ENCODE data around the gene DOCK10. TPM values are rescaled to one million over a fixed set of nuclear protein-coding genes. Genes with fewer than 3 reads are reported as not detected.

DOCK10 gene
- total RNA-seq, 2 donors from 2014 or later: 2.0 to 3.4 TPM

DNA sequence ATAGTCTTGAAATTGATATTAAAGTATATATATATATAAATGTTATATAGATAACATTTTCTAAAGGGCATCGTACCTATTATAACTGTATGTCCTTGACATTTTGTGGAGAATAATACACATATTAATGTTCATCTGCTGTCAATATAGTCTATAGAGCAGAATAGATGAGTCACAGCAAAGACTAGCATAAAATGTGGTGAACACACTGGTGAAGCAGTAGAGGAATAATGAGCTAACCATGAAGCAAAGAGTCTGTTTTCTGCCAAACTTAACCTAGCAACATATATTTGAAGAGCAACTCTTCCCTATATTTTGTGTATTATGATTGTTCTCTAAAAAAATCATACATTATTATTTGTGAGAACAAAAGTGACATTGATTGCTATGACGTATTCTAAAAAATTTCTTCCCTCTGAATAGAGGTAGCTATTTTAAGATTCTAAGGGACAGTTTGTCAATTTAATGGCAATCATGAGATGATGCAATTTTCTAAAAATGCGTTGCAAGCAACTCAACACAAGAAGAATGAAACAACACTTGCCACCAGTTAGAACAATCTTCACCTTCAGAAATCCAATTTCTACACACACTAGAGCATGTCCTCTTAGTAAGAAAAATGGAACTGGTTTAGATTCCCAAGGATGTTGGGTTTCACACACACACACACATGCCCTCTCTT lies 22.0 kb downstream of the DOCK10 start:
- no peak for TF ChIP-seq POLR2A (IDR thresholded peaks at IDR 0.05)
- TF ChIP-seq, protein P1, sequence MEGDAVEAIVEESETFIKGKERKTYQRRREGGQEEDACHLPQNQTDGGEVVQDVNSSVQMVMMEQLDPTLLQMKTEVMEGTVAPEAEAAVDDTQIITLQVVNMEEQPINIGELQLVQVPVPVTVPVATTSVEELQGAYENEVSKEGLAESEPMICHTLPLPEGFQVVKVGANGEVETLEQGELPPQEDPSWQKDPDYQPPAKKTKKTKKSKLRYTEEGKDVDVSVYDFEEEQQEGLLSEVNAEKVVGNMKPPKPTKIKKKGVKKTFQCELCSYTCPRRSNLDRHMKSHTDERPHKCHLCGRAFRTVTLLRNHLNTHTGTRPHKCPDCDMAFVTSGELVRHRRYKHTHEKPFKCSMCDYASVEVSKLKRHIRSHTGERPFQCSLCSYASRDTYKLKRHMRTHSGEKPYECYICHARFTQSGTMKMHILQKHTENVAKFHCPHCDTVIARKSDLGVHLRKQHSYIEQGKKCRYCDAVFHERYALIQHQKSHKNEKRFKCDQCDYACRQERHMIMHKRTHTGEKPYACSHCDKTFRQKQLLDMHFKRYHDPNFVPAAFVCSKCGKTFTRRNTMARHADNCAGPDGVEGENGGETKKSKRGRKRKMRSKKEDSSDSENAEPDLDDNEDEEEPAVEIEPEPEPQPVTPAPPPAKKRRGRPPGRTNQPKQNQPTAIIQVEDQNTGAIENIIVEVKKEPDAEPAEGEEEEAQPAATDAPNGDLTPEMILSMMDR (IDR thresholded peaks at IDR 0.05): no peak
- H3K4me3 ChIP-seq: no peak overlapping the region
- intact Hi-C loops (cut with DNase I): no loop called here
- WGBS, 2 donors: 68 to 73% methylated on average over 3 of the region's 3 CpGs
- H3K9me3 ChIP-seq: no peaks in the 10 kb centered on the region
- ATAC-seq (no peak), DNase-seq (no peak)
- peaks cover 28% of the 10 kb centered on the region for H3K4me1 ChIP-seq
- no peak overlapping the region for H3K27ac ChIP-seq
- no peaks in the 10 kb centered on the region for H3K27me3 ChIP-seq
- H3K36me3 ChIP-seq (replicated peaks in 1 of 2; ENCODE audit: insufficient read depth in 1 of 2, low read depth in 2 of 2): no peaks in the 10 kb centered on the region

DNA sequence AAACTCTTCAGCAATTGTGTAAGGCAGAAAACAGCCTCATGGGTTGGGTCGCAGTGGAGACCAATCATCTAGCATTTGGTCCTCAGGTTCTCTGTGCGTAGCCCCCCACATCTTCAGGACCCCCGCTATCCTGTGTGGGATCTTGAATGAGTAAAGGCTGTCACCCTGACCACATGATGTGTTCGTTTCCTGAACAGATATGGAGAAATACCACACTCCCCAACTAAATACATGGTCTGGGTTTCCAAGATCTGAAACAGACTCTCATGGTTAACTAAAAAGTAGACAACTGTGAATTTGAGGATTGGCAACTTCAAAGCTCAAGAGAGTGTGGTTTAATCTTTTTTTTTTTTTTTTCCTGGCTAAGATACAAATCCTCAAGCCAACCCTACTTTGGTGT lies 23.2 kb downstream of the DOCK10 start:
- Histone ChIP-seq H3K9me3 (no peaks in the 10 kb centered on the region), H3K27me3 (no peaks in the 10 kb centered on the region), H3K4me1 (peaks cover 28% of the 10 kb centered on the region), H3K27ac (no peak overlapping the region), H3K4me3 (no peak overlapping the region), H3K36me3 (replicated peaks in 1 of 2; ENCODE audit: insufficient read depth in 1 of 2, low read depth in 2 of 2) (no peaks in the 10 kb centered on the region)
- WGBS, 2 donors: 65 to 87% methylated on average over 3 to 4 of the region's 4 CpGs
- ATAC-seq: no peak
- no peak for DNase-seq
- intact Hi-C loops (cut with DNase I): no loop called here
- TF ChIP-seq, protein P1 (IDR thresholded peaks at IDR 0.05): no peak
- no peak for TF ChIP-seq POLR2A (IDR thresholded peaks at IDR 0.05)

DNA sequence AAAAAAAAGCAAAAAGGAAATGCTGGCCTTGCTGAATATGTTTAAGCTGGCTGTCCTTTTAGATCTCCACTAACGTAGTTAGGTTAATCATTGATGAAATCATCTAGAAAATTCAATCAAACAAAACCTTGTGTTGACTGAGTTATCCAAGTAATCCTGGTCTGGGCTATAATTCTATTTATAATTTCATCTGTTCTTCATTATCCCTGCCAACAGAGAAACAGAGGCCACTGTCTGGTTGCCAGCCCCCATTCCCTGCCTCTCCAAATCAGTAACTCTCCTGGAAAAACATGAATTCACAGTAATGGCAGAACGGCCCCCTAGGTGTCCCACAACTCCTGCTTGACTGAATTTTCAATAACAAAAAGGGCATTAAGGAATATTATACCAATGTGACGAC lies 24.6 kb downstream of the DOCK10 start:
- no peak for ATAC-seq
- peaks cover 30% of the 10 kb centered on the region for H3K4me1 ChIP-seq
- intact Hi-C loops (cut with DNase I): no loop called here
- H3K27me3 ChIP-seq: no peaks in the 10 kb centered on the region
- no peak overlapping the region for H3K4me3 ChIP-seq
- no peak overlapping the region for H3K27ac ChIP-seq
- H3K9me3 ChIP-seq: no peaks in the 10 kb centered on the region
- 42 to 48% methylated on average over 3 of the region's 3 CpGs for WGBS, 2 donors
- H3K36me3 ChIP-seq (replicated peaks in 1 of 2; ENCODE audit: insufficient read depth in 1 of 2, low read depth in 2 of 2): no peaks in the 10 kb centered on the region
- TF ChIP-seq, protein P1 (IDR thresholded peaks at IDR 0.05): no peak
- no peak for TF ChIP-seq POLR2A (IDR thresholded peaks at IDR 0.05)
- DNase-seq: no peak

DNA sequence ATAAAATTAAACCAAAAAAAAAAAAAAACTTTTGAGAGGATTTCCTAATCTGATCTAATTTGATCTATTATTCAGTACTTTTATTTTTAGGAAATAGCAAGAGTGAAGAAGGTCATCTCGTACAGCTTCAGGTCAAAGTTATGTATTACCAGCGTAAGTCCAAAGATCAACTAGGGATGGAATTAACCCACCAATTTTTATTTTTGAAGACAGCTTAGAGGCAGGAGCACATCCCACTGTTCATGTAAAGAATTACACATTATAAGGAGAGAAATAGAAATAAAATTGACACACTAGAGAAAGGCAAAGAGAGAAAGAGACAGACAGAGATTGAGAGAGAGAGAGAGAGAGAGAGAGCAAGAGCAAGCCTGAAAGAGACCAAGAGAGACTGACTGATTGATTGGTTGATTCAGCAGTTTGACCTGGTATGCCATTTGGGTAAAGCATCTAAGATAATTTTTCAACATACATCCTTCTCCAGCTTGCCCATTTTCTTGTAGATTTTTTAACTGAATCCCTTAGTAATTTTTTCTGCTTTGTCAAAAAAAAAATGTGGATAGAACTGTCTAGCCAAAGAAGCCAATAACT lies 25.1 kb downstream of the DOCK10 start:
- Histone ChIP-seq H3K36me3 (replicated peaks in 1 of 2; ENCODE audit: insufficient read depth in 1 of 2, low read depth in 2 of 2) (no peaks in the 10 kb centered on the region), H3K27ac (no peak overlapping the region), H3K4me3 (no peak overlapping the region), H3K9me3 (no peaks in the 10 kb centered on the region), H3K4me1 (peaks cover 25% of the 10 kb centered on the region), H3K27me3 (no peaks in the 10 kb centered on the region)
- intact Hi-C loops (cut with DNase I): no loop called here
- 85% methylated on average over 2 of the region's 2 CpGs for WGBS, 2 donors
- no peak for ATAC-seq
- no peak for DNase-seq
- TF ChIP-seq POLR2A (IDR thresholded peaks at IDR 0.05): no peak
- TF ChIP-seq, protein P1 (IDR thresholded peaks at IDR 0.05): no peak
